Endothelial cell (in vitro differentiated cells): ENCODE results near the gene TRAPPC12. TPM values are rescaled to one million over a fixed set of nuclear protein-coding genes. Genes with fewer than 3 reads are reported as not detected.
"Not testable (repeated sequence)": the region's sequence is repeated elsewhere in the genome, so short reads cannot be mapped to it uniquely, and the experiment has no call there.

ENCODE experiments used
- DNase-seq: peaks from one replicate; pipeline ENCODE4 v3.0.0; 2021; ENCODE audit warnings: low spot score
- H3K27ac Mint-ChIP-seq: one replicate; pipeline ENCODE4 v1.8.0; 2021; ENCODE audit warnings: mixed read lengths, inconsistent platforms; ENCODE audit not compliant: unreplicated experiment
- H3K27me3 Mint-ChIP-seq: one replicate; pipeline ENCODE4 v1.8.0; 2021; ENCODE audit warnings: mild to moderate bottlenecking, moderate library complexity, mixed read lengths, inconsistent platforms; ENCODE audit not compliant: unreplicated experiment
- H3K36me3 Mint-ChIP-seq: one replicate; pipeline ENCODE4 v1.8.0; 2021; ENCODE audit warnings: mild to moderate bottlenecking, low read depth, mixed read lengths, inconsistent platforms; ENCODE audit not compliant: unreplicated experiment
- H3K4me1 Mint-ChIP-seq: one replicate; pipeline ENCODE4 v1.8.0; 2021; ENCODE audit warnings: mild to moderate bottlenecking, mixed read lengths, inconsistent platforms; ENCODE audit not compliant: unreplicated experiment
- H3K4me3 Mint-ChIP-seq: one replicate; pipeline ENCODE4 v1.8.0; 2021; ENCODE audit warnings: mild to moderate bottlenecking, mixed read lengths, inconsistent platforms; ENCODE audit not compliant: unreplicated experiment
- H3K9me3 Mint-ChIP-seq: one replicate; pipeline ENCODE4 v1.8.0; 2021; ENCODE audit warnings: mixed read lengths, inconsistent platforms; ENCODE audit not compliant: unreplicated experiment
- CTCF ChIP-seq: fragments of 200-600 bp; sonication (generic); IDR thresholded peaks from one replicate; pipeline ENCODE4 v1.5.0; 2021; ENCODE audit warnings: antibody characterized with exemption; ENCODE audit not compliant: unreplicated experiment
- total RNA-seq: library from RNA; stranded (reverse); fragmentation: NEBNext Ultra II Directional; extraction: Animal tissue kit (Norgen Biotek cat#: 25700); gene quantifications from one replicate; pipeline ENCODE4 v1.2.1, GENCODE V29; 2021; ENCODE audit not compliant: unreplicated experiment

The TRAPPC12 gene
- total RNA-seq, 1 donor from 2014 or later = 105 TPM

DNA sequence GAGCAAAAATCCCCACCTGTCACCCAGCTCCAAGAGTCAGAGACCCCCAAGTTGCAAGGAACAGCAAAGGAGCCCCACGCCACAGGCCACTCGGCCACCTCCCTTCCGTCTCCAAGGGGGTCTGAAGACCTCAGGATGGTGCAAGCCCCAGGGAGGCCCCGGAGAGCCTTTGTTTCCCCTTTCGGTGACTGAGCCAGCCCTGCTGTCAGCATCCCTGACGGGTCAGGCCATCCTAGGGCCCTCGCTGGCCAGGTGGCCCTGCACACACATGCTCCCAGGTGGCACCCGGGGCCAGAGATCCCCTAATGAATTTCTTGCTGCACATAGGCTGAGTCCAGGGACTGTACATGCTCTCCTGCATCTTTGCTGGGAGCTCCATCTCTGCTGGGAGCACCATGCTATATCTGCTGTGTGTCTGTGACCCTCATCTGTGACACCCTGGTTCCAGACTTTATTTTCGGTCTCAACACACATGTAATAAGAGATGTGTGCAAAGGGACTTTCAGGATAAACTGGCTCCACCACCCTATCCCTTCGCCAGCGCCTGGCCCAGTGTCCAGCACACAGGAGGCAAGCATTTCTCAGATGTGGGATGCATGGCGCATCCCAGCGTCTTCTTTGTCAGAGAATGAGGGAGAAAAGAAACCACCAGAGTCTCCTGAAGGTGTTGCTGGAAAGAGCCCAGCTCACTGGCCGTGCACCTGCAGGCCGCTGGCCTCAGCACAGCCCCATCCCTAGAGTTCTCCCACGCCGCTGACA, 112.4 kb downstream of the TRAPPC12 start:
- no peak overlapping the region for H3K27ac Mint-ChIP-seq
- H3K4me3 Mint-ChIP-seq = no peak overlapping the region
- DNase-seq = no peak
- peaks cover 8% of the 10 kb centered on the region for H3K27me3 Mint-ChIP-seq
- H3K36me3 Mint-ChIP-seq = no peaks in the 10 kb centered on the region
- H3K4me1 Mint-ChIP-seq = peaks cover 4% of the 10 kb centered on the region
- TF ChIP-seq CTCF = no peak
- no peaks in the 10 kb centered on the region for H3K9me3 Mint-ChIP-seq

GRCh38 chr2:3492475-3492787, 112.9 kb downstream of the TRAPPC12 start:
- not testable (repeated sequence) for H3K4me3 Mint-ChIP-seq, DNase-seq, H3K9me3 Mint-ChIP-seq, H3K4me1 Mint-ChIP-seq, H3K27me3 Mint-ChIP-seq, H3K27ac Mint-ChIP-seq, H3K36me3 Mint-ChIP-seq

GRCh38 chr2:3492951-3493614, 113.6 kb downstream of the TRAPPC12 start:
- no peak overlapping the region for H3K4me3 Mint-ChIP-seq
- no peak overlapping the region for H3K27ac Mint-ChIP-seq
- H3K9me3 Mint-ChIP-seq = no peaks in the 10 kb centered on the region
- no peak for DNase-seq
- H3K27me3 Mint-ChIP-seq = peaks cover 5% of the 10 kb centered on the region
- no peak for TF ChIP-seq CTCF
- no peaks in the 10 kb centered on the region for H3K36me3 Mint-ChIP-seq
- peaks cover 4% of the 10 kb centered on the region for H3K4me1 Mint-ChIP-seq

GRCh38 chr2:3493615-3494007, 114.1 kb downstream of the TRAPPC12 start:
- H3K4me1 Mint-ChIP-seq = peaks cover 4% of the 10 kb centered on the region
- DNase-seq = no peak
- H3K27me3 Mint-ChIP-seq = peaks cover 4% of the 10 kb centered on the region
- no peak overlapping the region for H3K4me3 Mint-ChIP-seq
- H3K27ac Mint-ChIP-seq = peak overlapping the region; percentile 44
- H3K9me3 Mint-ChIP-seq = no peaks in the 10 kb centered on the region
- no peak for TF ChIP-seq CTCF
- H3K36me3 Mint-ChIP-seq = no peaks in the 10 kb centered on the region

DNA sequence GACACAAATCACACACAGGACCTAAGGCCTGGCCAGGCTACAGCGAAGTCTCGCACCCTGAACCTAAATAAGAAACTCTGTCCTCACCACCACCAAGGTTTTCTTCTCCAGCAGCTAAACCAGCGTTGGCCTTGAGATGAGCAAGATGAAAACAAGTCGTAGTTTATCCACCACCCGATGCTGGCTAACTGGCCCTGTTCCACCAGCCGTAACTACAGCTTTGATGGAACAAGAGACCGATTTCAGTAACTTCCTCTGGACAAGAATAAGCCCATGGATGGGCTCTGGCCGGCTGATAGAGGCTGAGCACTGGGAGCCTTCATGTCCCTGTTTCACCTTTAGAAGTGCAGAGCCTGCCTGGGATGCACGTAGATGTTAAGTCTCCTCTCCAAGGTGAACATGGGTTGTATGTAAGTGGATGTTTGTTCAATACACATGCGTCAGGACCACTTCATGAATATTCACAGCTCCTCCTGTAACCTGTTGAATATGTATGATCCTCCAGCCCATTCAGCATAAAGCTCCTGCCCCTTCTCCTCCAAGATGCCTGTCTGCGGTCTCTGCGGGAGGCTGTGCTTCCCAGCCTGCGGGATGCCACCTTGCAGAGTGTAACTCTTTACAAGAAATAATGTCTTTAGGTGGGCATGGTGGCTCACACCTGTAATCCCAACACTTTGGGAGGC, 115.6 kb downstream of the TRAPPC12 start:
- H3K4me1 Mint-ChIP-seq = peaks cover 4% of the 10 kb centered on the region
- no peak overlapping the region for H3K4me3 Mint-ChIP-seq
- H3K27me3 Mint-ChIP-seq = peaks cover 4% of the 10 kb centered on the region
- no peak for TF ChIP-seq CTCF
- no peaks in the 10 kb centered on the region for H3K9me3 Mint-ChIP-seq
- DNase-seq = no peak
- no peak overlapping the region for H3K27ac Mint-ChIP-seq
- peaks cover 6% of the 10 kb centered on the region for H3K36me3 Mint-ChIP-seq

DNA sequence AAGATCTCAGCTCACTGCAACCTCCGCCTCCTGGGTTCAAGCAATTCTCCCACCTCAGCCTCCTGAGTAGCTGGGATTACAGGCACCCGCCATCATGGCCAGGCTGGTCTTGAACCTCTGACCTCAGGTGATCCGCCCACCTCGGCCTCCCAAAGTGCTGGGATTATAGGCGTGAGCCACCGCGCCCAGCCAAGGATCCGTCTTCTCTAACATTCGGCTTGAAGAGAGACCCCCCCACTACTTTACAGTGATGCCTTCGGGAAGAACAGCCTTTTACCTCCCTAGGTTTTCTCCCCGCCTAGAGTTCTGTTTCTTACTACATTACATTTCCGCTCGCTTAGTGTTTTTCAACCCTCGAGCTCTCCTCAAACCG, 117.2 kb downstream of the TRAPPC12 start:
- H3K36me3 Mint-ChIP-seq, H3K27ac Mint-ChIP-seq, H3K27me3 Mint-ChIP-seq, DNase-seq, H3K4me3 Mint-ChIP-seq, H3K4me1 Mint-ChIP-seq, H3K9me3 Mint-ChIP-seq: not testable (repeated sequence)
